Stimulated activated naive B cell treated with anti-CD40 and anti-IgM and Interleukin-4, amounts not matched to agents 10 μg/mL and 1 μg/mL and 100 μg/mL, for 72 hours (primary cell): ENCODE measurements around the gene CCSER1.

ENCODE experiments used
- ATAC-seq, 2 donors: fragments of 150-1000 bp; cut with Tn5 transposase; replicated peaks; 2 replicates each; pipeline ENCODE4 v1.10.0; 2021; ENCODE audit warnings: moderate library complexity in 1 of 2
- DNase-seq: peaks from one replicate; pipeline ENCODE4 v3.0.0; 2021
- H3K27ac Mint-ChIP-seq: one replicate; pipeline ENCODE4 v1.8.0; 2022; ENCODE audit warnings: mild to moderate bottlenecking, mixed read lengths
- H3K27me3 Mint-ChIP-seq, 2 donors: one replicate each; pipeline ENCODE4 v1.8.0; 2022; ENCODE audit warnings: mixed read lengths in 2 of 2
- H3K36me3 Mint-ChIP-seq, 2 donors: one replicate each; pipeline ENCODE4 v1.8.0; 2022; ENCODE audit warnings: mixed read lengths in 2 of 2, mild to moderate bottlenecking in 1 of 2
- H3K4me1 Mint-ChIP-seq, 2 donors: one replicate each; pipeline ENCODE4 v1.8.0; 2022; ENCODE audit warnings: mixed read lengths in 2 of 2, mild to moderate bottlenecking in 1 of 2
- H3K4me3 Mint-ChIP-seq, 2 donors: one replicate each; pipeline ENCODE4 v1.8.0; 2022; ENCODE audit warnings: mild to moderate bottlenecking in 2 of 2, mixed read lengths in 2 of 2, moderate library complexity in 1 of 2
- H3K9me3 Mint-ChIP-seq, 2 donors: one replicate each; pipeline ENCODE4 v1.8.0; 2022; ENCODE audit warnings: mixed read lengths in 2 of 2, mild to moderate bottlenecking in 1 of 2

Gene CCSER1

DNA sequence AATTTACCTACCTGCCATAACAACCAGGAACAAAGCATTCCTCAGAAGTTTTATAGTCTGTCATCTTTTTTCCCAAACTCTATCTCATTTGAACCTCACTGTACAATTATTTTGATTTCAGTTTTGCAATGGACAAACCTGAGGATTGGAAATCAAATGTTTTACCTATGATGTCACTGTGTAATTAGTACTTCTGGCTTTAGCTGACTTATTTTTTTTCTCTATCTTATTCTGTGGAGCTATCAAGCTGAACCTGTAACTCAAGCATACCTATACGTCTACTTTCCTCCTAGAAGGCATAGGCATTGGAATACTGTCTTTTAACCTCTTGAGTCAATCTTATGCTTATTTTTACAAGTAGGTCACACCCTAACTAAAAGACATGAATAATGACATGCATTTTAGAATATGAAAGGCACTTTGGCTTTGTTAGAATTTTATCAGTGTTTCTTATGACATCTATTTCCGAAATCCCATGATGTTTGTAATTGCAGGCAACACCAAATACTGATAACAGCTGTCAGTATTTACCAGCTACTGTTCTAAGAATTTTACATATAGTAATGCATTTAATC, 21.5 kb downstream of the CCSER1 start:
- ATAC-seq: no peak
- Mint-ChIP-seq H3K4me3 (no peak overlapping the region), H3K9me3 (no peaks in the 10 kb centered on the region), H3K27me3 (no peaks in the 10 kb centered on the region), H3K4me1 (peaks cover 0 to 3% of the 10 kb centered on the region in 2 donors), H3K36me3 (no peaks in the 10 kb centered on the region), H3K27ac (no peak overlapping the region)
- DNase-seq: no peak

DNA sequence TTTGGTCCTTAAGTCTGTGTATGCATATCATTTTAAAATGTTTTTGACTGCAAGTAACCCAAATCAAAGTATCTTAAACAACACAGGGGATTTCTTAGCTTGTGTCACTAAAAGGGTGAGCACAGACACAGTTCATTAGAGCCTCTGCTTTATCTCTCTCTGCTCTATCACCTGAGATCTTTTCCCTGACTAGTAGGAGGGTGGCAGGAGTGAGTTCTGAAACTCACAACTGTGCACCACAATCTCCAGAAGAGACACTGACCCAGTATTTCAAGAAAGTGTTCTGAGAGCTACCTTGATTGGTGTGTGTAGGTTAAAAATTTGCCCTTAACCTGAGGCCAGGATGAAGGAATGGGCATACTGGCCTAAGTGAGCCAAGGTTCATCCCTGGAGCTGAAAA, 24.8 kb downstream of the CCSER1 start:
- DNase-seq: no peak
- H3K27ac Mint-ChIP-seq: no peak overlapping the region
- H3K36me3 Mint-ChIP-seq: no peaks in the 10 kb centered on the region
- H3K4me3 Mint-ChIP-seq: no peak overlapping the region
- no peaks in the 10 kb centered on the region for H3K27me3 Mint-ChIP-seq
- peaks cover 0 to 3% of the 10 kb centered on the region in 2 donors for H3K4me1 Mint-ChIP-seq
- H3K9me3 Mint-ChIP-seq: no peaks in the 10 kb centered on the region
- no peak for ATAC-seq

GRCh38 chr4:90159193-90159592, 32.0 kb downstream of the CCSER1 start:
- no peak overlapping the region for H3K4me3 Mint-ChIP-seq
- no peak overlapping the region for H3K27ac Mint-ChIP-seq
- H3K4me1 Mint-ChIP-seq: peaks cover 12 to 17% of the 10 kb centered on the region in 2 donors
- ATAC-seq (no peak), DNase-seq (no peak)
- peaks cover 0 to 9% of the 10 kb centered on the region in 2 donors for H3K36me3 Mint-ChIP-seq
- H3K9me3 Mint-ChIP-seq: peaks cover 0 to 3% of the 10 kb centered on the region in 2 donors
- H3K27me3 Mint-ChIP-seq: no peaks in the 10 kb centered on the region

- no peaks in the 10 kb centered on the region for H3K27me3 Mint-ChIP-seq
- no peak for ATAC-seq
- no peak for DNase-seq
- peaks cover 0 to 9% of the 10 kb centered on the region in 2 donors for H3K36me3 Mint-ChIP-seq
- H3K4me3 Mint-ChIP-seq: no peak overlapping the region
- peaks cover 12 to 23% of the 10 kb centered on the region in 2 donors for H3K4me1 Mint-ChIP-seq
- peaks cover 0 to 3% of the 10 kb centered on the region in 2 donors for H3K9me3 Mint-ChIP-seq
- no peak overlapping the region for H3K27ac Mint-ChIP-seq
These were observed 32.9 kb downstream of the CCSER1 start for GRCh38 chr4:90160044-90160443.

DNA sequence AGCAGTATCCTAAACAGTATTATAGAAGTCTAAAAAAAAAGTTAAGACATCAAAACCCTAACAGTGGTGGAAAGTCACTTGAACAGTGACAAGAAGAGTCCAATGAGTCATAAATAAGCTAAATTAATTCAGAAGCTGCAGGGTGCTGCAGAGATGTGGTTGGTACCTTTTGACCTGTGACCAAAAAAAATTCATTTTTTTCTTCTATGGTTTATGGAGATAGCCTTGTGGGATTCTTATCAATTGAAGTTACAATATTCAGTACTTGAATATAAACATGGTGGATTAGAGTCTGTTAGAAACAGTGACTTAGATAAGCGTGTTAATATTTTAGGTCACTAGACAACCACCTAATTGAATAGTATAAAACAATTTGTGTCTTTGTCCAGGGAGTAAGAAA, 35.4 kb downstream of the CCSER1 start:
- Mint-ChIP-seq H3K36me3 (peaks cover 0 to 5% of the 10 kb centered on the region in 2 donors), H3K4me3 (no peak overlapping the region), H3K4me1 (peaks cover 12 to 23% of the 10 kb centered on the region in 2 donors), H3K27ac (no peak overlapping the region), H3K9me3 (no peaks in the 10 kb centered on the region), H3K27me3 (no peaks in the 10 kb centered on the region)
- no peak for DNase-seq
- no peak for ATAC-seq

DNA sequence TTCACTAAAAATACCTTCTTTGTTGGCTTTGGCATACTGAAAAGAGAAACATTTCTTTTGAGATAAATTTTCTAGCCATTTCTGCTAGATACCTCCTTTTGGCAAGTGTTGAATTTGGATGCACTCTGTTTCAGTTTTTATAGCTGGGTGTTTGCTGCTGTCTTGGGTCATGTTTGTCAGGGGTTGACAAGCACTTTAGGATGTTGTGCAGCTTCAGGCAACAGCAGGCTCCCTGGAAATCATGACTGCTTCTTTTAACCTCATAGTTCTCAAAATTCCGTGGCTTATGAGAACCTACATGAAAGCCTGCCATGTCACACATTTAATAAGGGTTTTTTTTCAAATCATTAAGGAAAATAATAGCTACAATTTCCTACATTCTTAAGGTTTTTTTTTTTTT, 36.7 kb downstream of the CCSER1 start:
- Mint-ChIP-seq H3K27ac (no peak overlapping the region), H3K36me3 (peaks cover 0 to under 1% of the 10 kb centered on the region in 2 donors), H3K4me1 (peaks cover 12 to 23% of the 10 kb centered on the region in 2 donors), H3K4me3 (no peak overlapping the region), H3K27me3 (no peaks in the 10 kb centered on the region), H3K9me3 (no peaks in the 10 kb centered on the region)
- ATAC-seq: no peak
- no peak for DNase-seq

GRCh38 chr4:90165883-90166282, 38.7 kb downstream of the CCSER1 start:
- ATAC-seq: peak; percentile 25 to 27
- H3K4me3 Mint-ChIP-seq: no peak overlapping the region
- no peaks in the 10 kb centered on the region for H3K27me3 Mint-ChIP-seq
- H3K36me3 Mint-ChIP-seq: peaks cover 0 to 2% of the 10 kb centered on the region in 2 donors
- no peak overlapping the region for H3K27ac Mint-ChIP-seq
- H3K4me1 Mint-ChIP-seq: peaks cover 5 to 11% of the 10 kb centered on the region in 2 donors
- H3K9me3 Mint-ChIP-seq: peaks cover 2 to 3% of the 10 kb centered on the region in 2 donors
- no peak for DNase-seq

- H3K36me3 Mint-ChIP-seq: peaks cover 0 to 2% of the 10 kb centered on the region in 2 donors
- no peak overlapping the region for H3K27ac Mint-ChIP-seq
- no peaks in the 10 kb centered on the region for H3K27me3 Mint-ChIP-seq
- peaks cover 0 to 3% of the 10 kb centered on the region in 2 donors for H3K4me1 Mint-ChIP-seq
- no peak overlapping the region for H3K4me3 Mint-ChIP-seq
- H3K9me3 Mint-ChIP-seq: peaks cover 2 to 3% of the 10 kb centered on the region in 2 donors
- DNase-seq (no peak), ATAC-seq (no peak)
These were observed 44.3 kb downstream of the CCSER1 start for GRCh38 chr4:90171491-90171890.

GRCh38 chr4:90174621-90175023, 47.4 kb downstream of the CCSER1 start:
- no peak overlapping the region for H3K27ac Mint-ChIP-seq
- H3K36me3 Mint-ChIP-seq: peaks cover 0 to under 1% of the 10 kb centered on the region in 2 donors
- DNase-seq (no peak), ATAC-seq (peak; percentile 51 to 73)
- H3K4me3 Mint-ChIP-seq: no peak overlapping the region
- H3K9me3 Mint-ChIP-seq: peaks cover 2 to 3% of the 10 kb centered on the region in 2 donors
- H3K4me1 Mint-ChIP-seq: peaks cover 0 to 3% of the 10 kb centered on the region in 2 donors
- H3K27me3 Mint-ChIP-seq: no peaks in the 10 kb centered on the region

- Mint-ChIP-seq H3K4me1 (peaks cover 4 to 12% of the 10 kb centered on the region in 2 donors), H3K36me3 (no peaks in the 10 kb centered on the region), H3K9me3 (no peaks in the 10 kb centered on the region), H3K4me3 (no peak overlapping the region), H3K27me3 (no peaks in the 10 kb centered on the region), H3K27ac (peak overlapping the region; percentile 10)
- no peak for ATAC-seq
- DNase-seq: no peak
These were observed 54.5 kb downstream of the CCSER1 start for GRCh38 chr4:90181644-90182043.

DNA sequence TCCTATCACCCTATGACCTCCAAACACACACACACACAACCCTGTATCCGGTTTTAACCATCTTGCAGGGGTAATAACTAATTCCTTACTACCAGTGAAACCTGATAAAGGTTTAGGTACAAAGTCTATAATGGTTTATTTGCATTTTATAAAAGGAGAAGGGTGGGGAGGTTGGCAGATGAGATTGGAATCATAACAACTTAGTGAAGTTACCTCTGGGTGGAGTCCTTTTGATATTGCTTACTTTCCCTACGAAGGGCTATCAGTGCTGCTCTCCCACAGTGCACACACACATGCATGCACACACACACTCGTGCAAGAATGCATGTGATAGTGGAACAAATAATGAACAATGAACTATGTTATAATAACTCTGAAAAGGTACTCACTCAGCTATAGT, 56.1 kb downstream of the CCSER1 start:
- Mint-ChIP-seq H3K27ac (no peak overlapping the region), H3K27me3 (no peaks in the 10 kb centered on the region), H3K36me3 (no peaks in the 10 kb centered on the region), H3K4me1 (peaks cover 6 to 20% of the 10 kb centered on the region in 2 donors), H3K9me3 (no peaks in the 10 kb centered on the region), H3K4me3 (no peak overlapping the region)
- no peak for ATAC-seq
- DNase-seq: no peak

GRCh38 chr4:90184560-90184959, 57.4 kb downstream of the CCSER1 start:
- Mint-ChIP-seq H3K4me3 (no peak overlapping the region), H3K9me3 (no peaks in the 10 kb centered on the region), H3K4me1 (peaks cover 6 to 25% of the 10 kb centered on the region in 2 donors), H3K27me3 (no peaks in the 10 kb centered on the region), H3K36me3 (no peaks in the 10 kb centered on the region), H3K27ac (no peak overlapping the region)
- no peak for DNase-seq
- ATAC-seq: no peak

- Mint-ChIP-seq H3K4me3 (no peak overlapping the region), H3K4me1 (peaks cover 6 to 32% of the 10 kb centered on the region in 2 donors), H3K27ac (no peak overlapping the region), H3K27me3 (no peaks in the 10 kb centered on the region), H3K9me3 (no peaks in the 10 kb centered on the region), H3K36me3 (no peaks in the 10 kb centered on the region)
- DNase-seq: no peak
- no peak for ATAC-seq
These were observed 58.2 kb downstream of the CCSER1 start for GRCh38 chr4:90185416-90185815.

DNA sequence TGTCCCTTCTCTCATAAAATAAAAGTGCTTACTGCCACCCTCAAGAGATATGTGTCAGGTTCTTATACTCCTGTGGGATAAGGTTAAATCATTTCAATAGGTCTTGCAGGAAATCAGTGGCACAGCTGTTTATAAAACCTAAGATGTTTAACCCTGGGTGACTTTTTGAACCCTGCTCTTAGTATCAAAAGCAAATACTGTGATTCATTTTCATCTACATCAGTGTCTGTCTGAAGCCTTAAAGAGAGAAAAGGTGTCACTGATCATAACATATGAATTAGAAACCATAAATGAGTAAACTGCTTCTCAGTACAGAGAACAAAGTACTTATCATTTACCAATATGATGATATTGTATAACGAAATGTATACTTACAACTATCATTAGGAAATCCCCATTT, 59.0 kb downstream of the CCSER1 start:
- Mint-ChIP-seq H3K36me3 (no peaks in the 10 kb centered on the region), H3K27ac (no peak overlapping the region), H3K27me3 (no peaks in the 10 kb centered on the region), H3K4me3 (no peak overlapping the region), H3K4me1 (peaks cover 6 to 30% of the 10 kb centered on the region in 2 donors), H3K9me3 (no peaks in the 10 kb centered on the region)
- no peak for DNase-seq
- no peak for ATAC-seq

DNA sequence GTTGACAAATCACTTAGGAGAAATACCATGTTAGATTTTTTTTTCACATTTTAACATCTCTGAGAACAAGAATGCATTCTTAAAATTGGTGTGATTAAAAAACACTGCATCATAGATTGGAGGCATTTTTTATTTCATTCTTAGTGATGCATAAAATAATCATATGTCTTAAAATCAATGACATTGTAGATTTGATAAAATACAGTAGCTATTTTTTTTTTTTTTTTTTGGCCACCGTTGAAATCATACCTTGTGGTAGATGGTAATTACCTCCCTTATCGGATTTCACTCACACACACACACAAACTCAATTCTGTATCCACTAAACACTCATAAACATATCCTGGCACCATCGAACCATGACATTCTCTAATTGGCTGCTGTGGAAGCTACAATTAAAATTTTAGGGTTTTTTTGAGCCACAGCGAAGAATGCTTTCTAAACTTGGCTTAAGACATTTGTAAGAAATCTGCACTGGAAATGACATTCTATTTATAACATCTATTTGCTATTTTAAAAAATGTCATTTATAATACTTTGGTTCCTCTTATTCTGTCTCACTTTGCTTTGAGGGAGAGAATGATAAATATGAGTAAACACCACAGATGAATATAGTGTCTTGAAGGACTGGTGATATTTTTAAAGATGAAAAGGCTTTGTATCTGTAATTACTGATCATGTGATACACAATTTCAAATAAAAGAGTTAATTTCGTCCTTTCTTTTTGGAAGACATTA, 60.1 kb downstream of the CCSER1 start:
- H3K27me3 Mint-ChIP-seq: no peaks in the 10 kb centered on the region
- H3K27ac Mint-ChIP-seq: no peak overlapping the region
- no peaks in the 10 kb centered on the region for H3K36me3 Mint-ChIP-seq
- DNase-seq (no peak), ATAC-seq (peak; percentile 84 to 89)
- no peak overlapping the region for H3K4me3 Mint-ChIP-seq
- H3K9me3 Mint-ChIP-seq: peaks cover 0 to 2% of the 10 kb centered on the region in 2 donors
- H3K4me1 Mint-ChIP-seq: peaks cover 6 to 24% of the 10 kb centered on the region in 2 donors
